ENCODE data around the gene DPP6.

DPP6 gene

DNA sequence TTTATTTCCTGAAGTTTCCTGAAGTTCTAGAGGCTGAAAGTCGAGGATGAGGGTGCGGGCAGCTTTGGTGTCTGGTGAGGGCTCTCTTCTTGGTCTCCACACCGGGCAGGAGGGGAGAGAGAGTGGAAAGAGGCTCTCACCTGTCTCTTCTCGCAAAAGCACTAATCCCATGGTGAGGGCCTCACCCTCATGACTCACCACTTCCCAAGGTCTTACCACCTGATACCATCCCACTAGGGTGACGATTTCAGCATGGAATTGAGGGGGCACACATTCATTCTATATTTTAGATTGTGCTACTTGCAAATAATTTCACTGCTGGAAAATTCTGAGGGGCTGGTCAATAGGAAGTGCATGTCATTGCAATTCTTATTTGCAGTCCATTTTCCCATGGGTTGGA lies 292.9 kb downstream of the DPP6 start:
- no peak for DNase-seq

DNA sequence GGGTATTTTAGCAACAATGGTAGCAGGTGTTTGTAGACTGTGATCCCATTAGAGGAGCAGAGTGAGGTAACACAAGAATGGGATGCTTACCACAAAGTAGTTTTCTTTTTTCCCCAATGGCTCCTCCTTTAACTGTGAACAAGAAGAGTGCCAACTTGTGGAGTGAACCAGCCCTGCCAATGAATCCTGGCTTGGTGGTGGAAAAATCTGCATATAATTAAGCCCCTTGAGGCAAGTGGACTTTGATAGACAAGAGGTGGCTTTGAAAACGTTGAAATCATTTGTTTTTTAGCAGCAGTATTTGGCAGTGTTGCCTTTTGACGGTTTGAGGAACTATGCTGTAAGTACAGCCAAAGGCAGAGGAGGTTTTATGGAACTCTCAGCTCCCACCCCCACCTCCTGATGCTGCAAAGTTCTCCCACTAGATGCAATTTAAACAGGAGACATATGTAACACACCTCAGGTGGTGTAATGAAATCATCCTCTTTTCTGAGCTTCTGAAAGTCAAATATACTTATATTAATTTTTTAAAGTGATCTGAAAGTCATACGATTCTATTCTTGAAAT lies 295.6 kb downstream of the DPP6 start:
- DNase-seq, result no peak

DNA sequence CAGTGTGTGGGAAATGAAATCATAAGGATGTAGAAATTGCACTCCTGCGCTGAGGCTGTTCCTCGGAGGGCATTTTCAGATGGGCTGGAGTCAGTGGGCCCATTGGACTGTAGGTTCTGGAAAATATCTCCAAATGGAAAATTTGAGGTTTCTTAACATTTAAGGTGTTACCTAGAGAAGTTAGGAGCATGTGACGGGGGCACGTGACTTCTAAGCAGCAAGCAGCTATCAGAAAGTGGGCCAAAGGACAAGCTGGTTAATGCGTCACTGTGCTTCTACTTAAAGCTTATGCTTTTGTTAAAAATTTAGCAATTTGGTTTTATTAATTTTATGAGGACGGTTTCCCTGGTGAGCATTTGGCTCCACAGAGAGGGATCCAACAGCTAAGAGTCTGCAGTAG lies 298.7 kb downstream of the DPP6 start:
- DNase-seq, result no peak

- no peak for DNase-seq
Observed at GRCh38 chr7:154353355-154353767, 301.2 kb downstream of the DPP6 start.

- DNase-seq, result no peak
Observed at GRCh38 chr7:154364170-154364569, 312.0 kb downstream of the DPP6 start.

GRCh38 chr7:154371424-154371823 lies 319.2 kb downstream of the DPP6 start:
- no peak for DNase-seq

DNA sequence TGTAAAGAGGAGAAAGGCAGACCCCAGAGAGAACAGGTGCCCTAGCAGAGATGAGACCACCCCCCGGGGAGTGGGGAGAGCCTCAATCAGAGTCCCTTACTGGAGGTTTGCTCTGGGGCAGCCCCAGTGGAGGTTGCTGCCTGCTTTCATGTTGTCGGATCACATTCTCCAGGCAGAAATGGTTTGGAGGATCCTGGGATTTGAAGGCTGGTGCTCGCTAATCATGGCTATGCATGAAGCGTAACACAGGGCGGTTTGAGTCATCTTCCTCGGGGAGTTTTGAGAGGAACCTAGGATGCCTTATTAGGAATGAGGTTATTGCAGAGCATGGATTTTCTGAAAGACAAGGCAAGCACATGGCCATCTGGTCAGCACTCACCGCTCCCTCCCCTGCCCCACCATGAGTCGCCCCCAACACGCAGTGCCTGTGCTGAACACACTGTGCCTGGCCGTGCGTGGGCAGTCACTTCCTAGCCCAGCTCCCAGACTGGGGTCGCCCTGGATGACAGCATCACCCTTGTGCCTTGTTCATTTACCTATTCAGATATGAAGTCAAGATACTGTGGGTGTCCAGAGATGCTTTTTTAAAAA lies 319.9 kb downstream of the DPP6 start:
- no peak for DNase-seq

- no peak for DNase-seq
Observed at GRCh38 chr7:154373956-154374355, 321.8 kb downstream of the DPP6 start.

DNA sequence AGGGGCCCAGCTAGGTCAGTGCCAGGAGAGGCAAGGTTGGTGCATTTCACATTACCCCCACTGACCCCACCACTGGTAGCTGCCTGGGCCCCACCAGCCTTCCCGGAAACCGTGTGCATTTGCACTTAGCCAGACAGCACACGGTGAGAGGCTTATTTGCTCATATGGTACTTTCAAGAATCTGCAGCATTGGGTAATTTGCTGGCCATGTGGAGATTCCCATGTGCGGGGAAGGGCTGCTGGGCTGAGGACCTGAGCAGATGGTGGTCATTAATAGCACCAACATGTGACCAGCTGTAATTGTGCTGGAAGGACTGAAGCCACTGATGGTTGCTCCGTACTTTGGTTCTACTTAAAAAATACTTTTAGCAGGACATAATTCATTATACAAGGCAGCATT lies 323.8 kb downstream of the DPP6 start:
- DNase-seq, result no peak

DNA sequence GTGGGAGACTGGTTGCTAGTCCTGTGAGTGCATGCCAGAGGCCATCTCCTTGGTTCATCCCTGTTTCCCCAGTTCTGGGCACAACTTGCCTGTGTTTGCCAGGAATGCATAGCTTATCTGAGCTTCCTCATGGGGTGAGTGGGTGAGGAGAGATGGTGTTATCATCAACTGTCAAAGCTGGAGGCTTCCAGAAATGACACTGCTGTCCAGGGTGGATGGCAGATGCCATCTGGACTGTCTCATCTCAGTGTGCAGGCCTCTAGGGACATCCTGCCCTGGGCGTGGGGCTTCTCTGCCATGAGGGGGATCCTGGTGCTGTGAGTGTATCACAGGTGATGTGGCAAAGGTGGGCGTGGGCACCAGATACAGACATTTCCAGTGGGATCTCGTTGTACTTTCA lies 328.6 kb downstream of the DPP6 start:
- no peak for DNase-seq

GRCh38 chr7:154383045-154383444 lies 330.8 kb downstream of the DPP6 start:
- no peak for DNase-seq

- DNase-seq, result no peak
Observed at GRCh38 chr7:154385214-154385613, 333.0 kb downstream of the DPP6 start.

DNA sequence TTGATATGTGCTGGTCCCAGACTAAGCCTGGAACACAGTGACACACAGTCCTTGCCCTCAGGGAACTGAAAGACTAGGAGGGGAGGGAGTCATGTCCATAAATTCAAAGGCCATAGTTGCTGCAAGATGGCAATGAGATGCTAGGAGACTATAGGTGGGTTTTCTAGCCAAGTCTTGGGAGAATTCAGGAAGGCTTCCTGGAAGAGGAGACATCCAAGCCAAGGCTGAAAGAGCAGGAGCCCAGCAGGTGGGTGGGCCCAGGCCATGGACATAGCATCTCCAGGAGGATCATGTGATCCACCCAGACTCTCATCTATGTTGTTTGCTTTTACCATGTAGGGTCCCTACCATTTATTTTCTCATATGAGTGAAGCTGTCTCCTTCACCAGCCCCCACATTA lies 335.1 kb downstream of the DPP6 start:
- DNase-seq, result no peak

GRCh38 chr7:154388412-154388811 lies 336.2 kb downstream of the DPP6 start:
- DNase-seq, result no peak

DNA sequence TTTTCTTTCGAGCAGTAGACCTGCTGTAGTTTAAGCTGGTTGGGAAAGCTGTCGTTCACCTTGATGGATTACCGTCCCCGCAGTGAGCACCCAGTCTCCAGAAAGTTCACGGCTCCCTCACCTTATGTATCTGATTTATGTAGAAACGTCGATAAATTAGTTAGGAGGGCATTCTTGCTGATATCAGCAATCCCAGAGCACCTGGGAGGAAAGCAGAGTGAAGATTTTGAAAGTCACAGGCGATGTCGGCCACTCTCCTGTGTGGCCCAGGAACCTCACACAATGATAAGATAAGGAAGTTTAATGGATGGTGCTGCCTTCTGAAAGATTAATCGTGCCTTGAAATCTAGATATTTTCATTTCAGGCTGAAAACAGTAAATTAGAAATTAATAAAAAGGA lies 336.8 kb downstream of the DPP6 start:
- DNase-seq, result no peak

DNA sequence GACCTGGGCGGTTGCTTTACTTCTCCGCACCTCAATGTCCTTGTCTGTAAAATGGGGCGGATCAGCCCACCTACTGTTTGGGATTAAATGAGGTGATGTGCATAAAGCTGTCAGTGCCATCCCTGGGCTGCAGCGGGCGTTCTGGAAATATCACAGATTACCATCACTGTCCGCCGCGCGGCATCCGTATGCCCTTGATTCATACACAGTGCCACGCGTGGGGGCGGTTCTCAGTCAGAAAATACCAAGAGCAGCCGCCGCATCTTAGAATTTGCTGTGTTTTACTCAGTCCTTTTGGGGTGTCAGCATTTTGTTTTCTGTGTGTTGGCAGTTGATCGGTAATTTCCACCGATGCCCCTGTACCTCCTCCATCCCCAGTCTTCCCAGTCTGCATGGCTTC lies 338.8 kb downstream of the DPP6 start:
- no peak for DNase-seq

- DNase-seq, result no peak
Observed at GRCh38 chr7:154394804-154395203, 342.6 kb downstream of the DPP6 start.

GRCh38 chr7:154406312-154406711 lies 354.1 kb downstream of the DPP6 start:
- no peak for DNase-seq

DNA sequence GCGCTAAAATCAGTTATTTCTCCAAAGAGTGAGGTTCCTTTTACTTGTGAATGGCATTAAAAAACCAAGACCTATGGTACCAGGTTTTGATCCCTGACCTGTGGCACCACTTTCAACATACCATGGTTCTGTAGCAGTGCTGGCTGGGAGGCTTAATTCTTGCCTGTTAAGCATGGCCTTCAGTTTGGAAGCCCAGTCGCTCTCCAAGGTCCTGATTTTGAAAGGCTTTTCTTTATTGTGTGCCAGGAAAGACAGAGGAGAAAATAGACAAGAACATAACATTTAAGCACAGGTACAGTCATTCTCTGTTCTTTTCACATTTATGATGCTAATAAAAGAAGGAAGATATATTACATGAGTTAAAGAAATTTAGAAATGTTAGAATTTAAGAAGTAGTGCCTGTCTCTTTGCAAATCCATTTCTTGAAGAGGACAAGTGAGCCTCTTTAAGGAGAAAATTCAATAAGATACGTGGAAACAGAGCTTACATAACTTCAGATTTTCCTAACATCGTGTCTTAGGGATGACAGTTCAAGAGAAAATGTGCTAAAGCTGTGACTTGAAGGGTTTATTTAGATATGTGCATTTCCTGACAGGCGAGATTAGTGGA lies 357.6 kb downstream of the DPP6 start:
- no peak for DNase-seq

GRCh38 chr7:154412105-154412504 lies 359.9 kb downstream of the DPP6 start:
- no peak for DNase-seq

DNA sequence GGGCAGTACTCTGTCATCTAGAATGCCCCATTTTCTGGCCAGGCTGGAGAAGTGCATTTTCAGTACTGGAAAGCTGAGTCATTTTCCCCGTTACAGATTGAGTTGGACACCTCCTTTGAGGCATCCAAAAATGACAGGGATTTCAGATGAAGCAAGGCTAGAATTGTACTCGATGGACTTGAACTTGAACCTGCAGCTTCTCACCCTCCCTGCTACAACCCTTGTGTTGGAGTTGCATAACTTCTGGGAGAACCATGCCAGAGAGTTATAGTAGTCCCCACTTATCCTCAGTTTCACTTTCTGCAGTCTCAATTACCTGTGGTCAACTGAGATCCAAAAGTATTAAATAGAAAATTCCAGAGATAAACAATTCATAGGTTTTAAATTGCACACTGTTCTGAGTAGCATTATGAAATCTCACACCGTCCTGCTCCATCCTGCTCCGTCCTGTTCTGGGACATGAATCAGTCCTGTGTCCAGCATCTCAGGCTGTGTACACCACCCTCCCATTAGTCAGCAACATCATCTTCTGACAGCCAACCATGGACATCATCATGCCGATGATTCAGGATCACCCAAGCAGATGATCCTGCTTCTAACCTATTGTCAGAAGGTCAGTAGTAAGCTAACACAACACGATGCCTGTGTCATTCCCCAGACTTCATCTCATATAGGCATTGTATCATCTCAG lies 363.7 kb downstream of the DPP6 start:
- no peak for DNase-seq

DNA sequence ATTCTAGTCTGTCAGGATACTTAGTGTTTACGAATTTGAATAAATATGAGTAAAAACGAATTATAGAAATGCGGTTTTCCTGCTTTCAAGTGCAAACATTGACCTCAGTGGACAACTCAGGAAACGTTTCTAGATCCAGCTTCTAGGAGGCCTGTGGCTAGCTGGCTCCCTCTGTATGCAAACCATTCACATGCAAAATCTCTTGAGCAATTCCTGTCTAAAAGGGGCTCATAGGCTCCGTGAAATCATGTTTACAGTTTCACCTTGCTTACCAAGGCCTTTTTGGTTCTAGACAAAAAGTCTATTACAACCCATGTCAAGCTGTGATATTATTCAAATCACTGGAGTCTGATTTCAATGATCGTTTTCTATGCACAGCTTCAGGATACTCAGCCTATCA lies 364.5 kb downstream of the DPP6 start:
- DNase-seq, result no peak

- no peak for DNase-seq
Observed at GRCh38 chr7:154419344-154419743, 367.1 kb downstream of the DPP6 start.

DNA sequence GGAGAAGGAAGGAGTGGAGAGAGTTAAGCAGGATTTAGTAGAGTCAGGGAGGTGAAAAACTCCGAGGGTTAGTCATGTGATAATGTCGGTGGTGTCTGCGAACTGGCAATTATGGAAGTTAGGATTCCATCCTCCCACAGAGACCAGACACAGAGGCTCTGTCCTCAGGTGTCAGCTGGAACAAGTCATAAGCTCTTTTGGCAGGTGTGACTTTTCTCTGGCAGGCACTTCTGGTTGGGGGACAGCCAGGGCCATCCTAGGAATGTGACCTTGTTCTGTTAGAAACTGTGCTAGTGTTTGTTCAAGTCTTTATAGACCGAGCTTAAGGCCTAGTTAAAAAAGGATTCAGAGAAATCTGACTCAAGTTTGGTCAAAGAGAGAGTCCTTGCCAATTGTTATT lies 371.0 kb downstream of the DPP6 start:
- no peak for DNase-seq

All from GOT3 (cell line).